ENCODE measurements around the gene RRN3. TPM values are rescaled to one million over a fixed set of nuclear protein-coding genes. Genes with fewer than 3 reads are reported as not detected.

RRN3 gene
- total RNA-seq, 1 donor from 2014 or later: 27.6 TPM

GRCh38 chr16:15043344-15043743 lies 50.7 kb downstream of the RRN3 start:
- Histone ChIP-seq H3K4me3 (no peak overlapping the region), H3K9me3 (no peaks in the 10 kb centered on the region), H3K27ac (no peak overlapping the region), H3K27me3 (no peaks in the 10 kb centered on the region), H3K36me3 (peaks cover 45% of the 10 kb centered on the region), H3K4me1 (peaks cover 12% of the 10 kb centered on the region)
- TF ChIP-seq CTCF (IDR thresholded peaks at IDR 0.05): no peak
- intact Hi-C loops (cut with DNase I): no loop called here
- ATAC-seq: no peak
- peak; percentile 33 for DNase-seq

- peak overlapping the region; percentile 42 for H3K27ac ChIP-seq
- H3K4me1 ChIP-seq: peaks cover 12% of the 10 kb centered on the region
- no peaks in the 10 kb centered on the region for H3K27me3 ChIP-seq
- TF ChIP-seq CTCF (IDR thresholded peaks at IDR 0.05): peak; percentile 20
- no peaks in the 10 kb centered on the region for H3K9me3 ChIP-seq
- H3K36me3 ChIP-seq: peaks cover 51% of the 10 kb centered on the region
- ATAC-seq (peak; percentile 99), DNase-seq (peak; percentile 85)
- intact Hi-C loops (cut with DNase I): no loop called here
- H3K4me3 ChIP-seq: no peak overlapping the region
Observed at GRCh38 chr16:15041271-15042004, 52.6 kb downstream of the RRN3 start.

GRCh38 chr16:15038689-15039088 lies 55.4 kb downstream of the RRN3 start:
- TF ChIP-seq CTCF (IDR thresholded peaks at IDR 0.05): no peak
- Histone ChIP-seq H3K9me3 (no peaks in the 10 kb centered on the region), H3K4me1 (peaks cover 18% of the 10 kb centered on the region), H3K27me3 (no peaks in the 10 kb centered on the region), H3K36me3 (peaks cover 71% of the 10 kb centered on the region), H3K4me3 (no peak overlapping the region), H3K27ac (no peak overlapping the region)
- ATAC-seq (no peak), DNase-seq (no peak)
- intact Hi-C loops (cut with DNase I): no loop called here

- Histone ChIP-seq H3K4me1 (peaks cover 18% of the 10 kb centered on the region), H3K27ac (no peak overlapping the region), H3K27me3 (no peaks in the 10 kb centered on the region), H3K9me3 (no peaks in the 10 kb centered on the region), H3K4me3 (no peak overlapping the region), H3K36me3 (peaks cover 81% of the 10 kb centered on the region)
- TF ChIP-seq CTCF (IDR thresholded peaks at IDR 0.05): no peak
- no peak for ATAC-seq
- DNase-seq: no peak
- intact Hi-C loops (cut with DNase I): no loop called here
Observed at GRCh38 chr16:15037745-15038144, 56.3 kb downstream of the RRN3 start.

- Histone ChIP-seq H3K27me3 (no peaks in the 10 kb centered on the region), H3K27ac (no peak overlapping the region), H3K36me3 (peaks cover 88% of the 10 kb centered on the region), H3K4me3 (no peak overlapping the region), H3K4me1 (peaks cover 15% of the 10 kb centered on the region), H3K9me3 (no peaks in the 10 kb centered on the region)
- intact Hi-C loops (cut with DNase I): no loop called here
- no peak for TF ChIP-seq CTCF (IDR thresholded peaks at IDR 0.05)
- no peak for ATAC-seq
- DNase-seq: peak; percentile 25
Observed at GRCh38 chr16:15037003-15037402, 57.1 kb downstream of the RRN3 start.

Measured in upper lobe of right lung (tissue), 1 donor.